Adrenal gland (tissue), 12 donors: ENCODE results near the gene ZBED1. TPM values are rescaled to one million over a fixed set of nuclear protein-coding genes. Genes with fewer than 3 reads are reported as not detected.

Source experiments
- DNase-seq, 7 donors: peaks; one replicate each; pipeline ENCODE4 v3.0.0-alpha.2; 2019 to 2020
- H3K27ac ChIP-seq, 5 donors: fragments of 200-600 bp; sonication (generic) in 4 of 5; 1 replicate in 3 of 5; 2 replicates in 2 of 5; pipeline versions ENCODE4 v1.5.1 to v1.8.0; 2016 to 2020; ENCODE audit warnings: mild to moderate bottlenecking in 1 of 5
- H3K27me3 ChIP-seq: fragments of 200-600 bp; 2 replicates; pipeline ENCODE4 v1.8.0; 2021
- H3K36me3 ChIP-seq, 2 donors: fragments of 200-600 bp; replicated peaks in 1 of 2; 1 replicate in 1 of 2; 2 replicates in 1 of 2; pipeline versions ENCODE4 v1.5.1 to v1.8.0; 2018 to 2022
- H3K4me1 ChIP-seq, 2 donors: fragments of 200-600 bp; replicated peaks in 1 of 2; 1 replicate in 1 of 2; 2 replicates in 1 of 2; pipeline versions ENCODE4 v1.5.1 to v1.8.0; 2018 to 2021
- H3K4me3 ChIP-seq, 4 donors: fragments of 200-600 bp; sonication (generic) in 3 of 4; one replicate each; pipeline ENCODE4 v1.5.1; 2016 to 2018
- H3K9me3 ChIP-seq, 3 donors: fragments of 200-600 bp; sonication (generic) in 1 of 3; replicated peaks in 1 of 3; 1 replicate in 2 of 3; 2 replicates in 1 of 3; pipeline versions ENCODE4 v1.5.1 to v1.8.0; 2016 to 2021
- CTCF ChIP-seq, 6 experiments: fragments of 450-650 bp in 4 of 6; fragments of 200-600 bp in 2 of 6; sonication (generic) in 1 of 6; IDR thresholded peaks; 1 replicate in 5 of 6; 2 replicates in 1 of 6; pipeline versions ENCODE4 v1.5.1 to v1.8.0; 2016 to 2021; ENCODE audit warnings: antibody characterized with exemption in 6 of 6, mild to moderate bottlenecking in 2 of 6, moderate library complexity in 1 of 6
- POLR2A ChIP-seq, 2 donors: fragments of 450-650 bp; IDR thresholded peaks; one replicate each; pipeline ENCODE4 v1.6.1; 2017; ENCODE audit warnings: antibody characterized with exemption in 2 of 2, mild to moderate bottlenecking in 2 of 2, moderate library complexity in 1 of 2
- WGBS, 4 donors: extraction: QIAGEN DNeasy Blood & Tissue Kit in 2 of 4; methylation state at CpG; one replicate each; pipeline versions ENCODE4 v1.1.5 to v1.1.7; 2013 to 2017; 5-methylcytosine and 5-hydroxymethylcytosine counted together
- intact Hi-C, 2 donors: fragments of 100-400 bp; cut with DNase I; formaldehyde crosslinking; loops; one replicate each; pipeline versions ENCODE4 v1.14.1 to v1.15.0; 2022 to 2023
- polyA plus RNA-seq, 3 donors: library from polyadenylated mRNA; stranded (reverse); fragments of 200-250 nt in 2 of 3; fragments of 350-450 nt in 1 of 3; fragmentation: Illumina TruSeq in 1 of 3; extraction: RNeasy Lipid Tissue Mini Kit (QIAGEN cat#74804) in 1 of 3; gene quantifications; one replicate each; pipeline ENCODE4 v1.2.3, GENCODE V29; 2013 to 2014
- total RNA-seq, 9 donors: library from RNA; depleted of rRNA in 4 of 9; stranded (reverse); fragments of >200 nt in 4 of 9; fragments of 120-200 nt in 1 of 9; fragmentation: NEBNext Ultra II Directional in 1 of 9; extraction: Animal tissue kit (Norgen Biotek cat#: 25700) in 1 of 9; gene quantifications; one replicate each; pipeline versions ENCODE4 v1.1.0 to v1.2.4, GENCODE V29; 2013 to 2023
- donor health status: healthy with polysubstance abuse.
- donor health status: Bipolar disorder and iron deficiency.
- donor health status: DM: yes; HTN: yes; CAD: no.
- donor health status: DM: no; HTN: no; CAD: no.
- donor health status: DM: no; HTN: no; CAD: no.
- donor health status: DM: yes; HTN: yes; CAD: no.

Gene ZBED1
- total and polyA plus RNA-seq, 12 donors = 10.7 to 70.5 (median 45.6) TPM

- no peaks in the 10 kb centered on the region for H3K9me3 ChIP-seq
- TF ChIP-seq CTCF (IDR thresholded peaks at IDR 0.05) (no peak), POLR2A (IDR thresholded peaks at IDR 0.05) (no peak)
- H3K27me3 ChIP-seq = no peaks in the 10 kb centered on the region
- peaks cover 0 to 29% of the 10 kb centered on the region in 2 donors for H3K36me3 ChIP-seq
- 71 to 85% (median 78%) methylated on average over 20 to 22 of the region's 22 CpGs for WGBS, 4 donors
- no peak overlapping the region for H3K27ac ChIP-seq
- H3K4me3 ChIP-seq = no peak overlapping the region
- DNase-seq = peak in 6 of 7 donors; percentile 33 to 57 (median 40)
- H3K4me1 ChIP-seq = peaks cover under 1 to 15% of the 10 kb centered on the region in 2 donors
- intact Hi-C loops = no loop called here
These were observed 8.1 kb downstream of the ZBED1 start for GRCh38 chrX:2492531-2493218.

GRCh38 chrX:2490634-2491033, 10.1 kb downstream of the ZBED1 start:
- TF ChIP-seq CTCF (IDR thresholded peaks at IDR 0.05) (no peak), POLR2A (IDR thresholded peaks at IDR 0.05) (no peak)
- no peak for DNase-seq
- H3K4me3 ChIP-seq = no peak overlapping the region
- intact Hi-C loops = no loop called here
- H3K36me3 ChIP-seq = peaks cover 0 to 45% of the 10 kb centered on the region in 2 donors
- WGBS, 4 donors = 93 to 95% (median 94%) methylated on average over 17 to 22 of the region's 22 CpGs
- H3K9me3 ChIP-seq = no peaks in the 10 kb centered on the region
- H3K4me1 ChIP-seq = peaks cover 0 to 1% of the 10 kb centered on the region in 2 donors
- H3K27ac ChIP-seq = no peak overlapping the region
- no peaks in the 10 kb centered on the region for H3K27me3 ChIP-seq

GRCh38 chrX:2489446-2490445, 11.0 kb downstream of the ZBED1 start:
- TF ChIP-seq POLR2A (IDR thresholded peaks at IDR 0.05) = no peak
- no peak for TF ChIP-seq CTCF (IDR thresholded peaks at IDR 0.05)
- intact Hi-C loops = no loop called here
- 91 to 97% (median 94%) methylated on average over 15 to 65 of the region's 65 CpGs for WGBS, 4 donors
- no peaks in the 10 kb centered on the region for H3K4me1 ChIP-seq
- H3K9me3 ChIP-seq = no peaks in the 10 kb centered on the region
- no peaks in the 10 kb centered on the region for H3K27me3 ChIP-seq
- no peak overlapping the region for H3K27ac ChIP-seq
- DNase-seq = no peak
- no peak overlapping the region for H3K4me3 ChIP-seq
- H3K36me3 ChIP-seq = peaks cover 0 to 45% of the 10 kb centered on the region in 2 donors

GRCh38 chrX:2488621-2489285, 12.0 kb downstream of the ZBED1 start:
- TF ChIP-seq CTCF (IDR thresholded peaks at IDR 0.05) = no peak
- TF ChIP-seq POLR2A (IDR thresholded peaks at IDR 0.05) = no peak
- no peak for DNase-seq
- no peaks in the 10 kb centered on the region for H3K4me1 ChIP-seq
- 96 to 99% (median 97%) methylated on average over 32 to 50 of the region's 50 CpGs for WGBS, 4 donors
- H3K9me3 ChIP-seq = no peaks in the 10 kb centered on the region
- intact Hi-C loops = no loop called here
- peaks cover 0 to 45% of the 10 kb centered on the region in 2 donors for H3K36me3 ChIP-seq
- no peaks in the 10 kb centered on the region for H3K27me3 ChIP-seq
- no peak overlapping the region for H3K4me3 ChIP-seq
- H3K27ac ChIP-seq = no peak overlapping the region
